CD4-positive, alpha-beta T cell treated with Interleukin-6 at 100 ng/mL for 8 hours (primary cell): Measurements from ENCODE around the gene KIR3DL3.
"Not testable (repeated sequence)": the region's sequence is repeated elsewhere in the genome, so short reads cannot be mapped to it uniquely, and the experiment has no call there.

Experiments
- DNase-seq: peaks from one replicate; pipeline ENCODE4 v3.0.0-alpha.2; 2020; ENCODE audit warnings: mixed read lengths, low spot score

Gene KIR3DL3

GRCh38 chr19:54731191-54731590 is 6.9 kb downstream of the KIR3DL3 start:
- no peak for DNase-seq

DNA sequence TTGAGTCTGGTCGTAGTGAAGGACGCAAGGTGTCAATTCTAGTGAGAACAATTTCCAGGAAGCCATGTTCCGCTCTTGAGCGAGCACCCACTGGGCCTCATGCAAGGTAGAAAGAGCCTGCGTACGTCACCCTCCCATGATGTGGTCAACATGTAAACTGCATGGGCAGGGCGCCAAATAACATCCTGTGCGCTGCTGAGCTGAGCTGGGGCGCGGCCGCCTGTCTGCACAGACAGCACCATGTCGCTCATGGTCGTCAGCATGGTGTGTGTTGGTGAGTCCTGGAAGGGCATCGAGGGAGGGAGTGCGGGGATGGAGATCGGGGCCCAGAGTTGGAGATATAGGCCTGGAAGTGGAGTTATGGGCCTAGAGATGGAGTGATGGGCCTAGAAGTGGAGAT is 14.1 kb downstream of the KIR3DL3 start, which contains the start of gene KIR2DL3:
Gene KIR2DL3 (plus strand): TSS at position 208 of the 400 bp plus-strand sequence. CDS start 33 bp downstream, at position 241.
- DNase-seq, result not testable (repeated sequence)

- DNase-seq, result no peak
Measured at GRCh38 chr19:54738715-54739114, 14.5 kb downstream of the KIR3DL3 start.

DNA sequence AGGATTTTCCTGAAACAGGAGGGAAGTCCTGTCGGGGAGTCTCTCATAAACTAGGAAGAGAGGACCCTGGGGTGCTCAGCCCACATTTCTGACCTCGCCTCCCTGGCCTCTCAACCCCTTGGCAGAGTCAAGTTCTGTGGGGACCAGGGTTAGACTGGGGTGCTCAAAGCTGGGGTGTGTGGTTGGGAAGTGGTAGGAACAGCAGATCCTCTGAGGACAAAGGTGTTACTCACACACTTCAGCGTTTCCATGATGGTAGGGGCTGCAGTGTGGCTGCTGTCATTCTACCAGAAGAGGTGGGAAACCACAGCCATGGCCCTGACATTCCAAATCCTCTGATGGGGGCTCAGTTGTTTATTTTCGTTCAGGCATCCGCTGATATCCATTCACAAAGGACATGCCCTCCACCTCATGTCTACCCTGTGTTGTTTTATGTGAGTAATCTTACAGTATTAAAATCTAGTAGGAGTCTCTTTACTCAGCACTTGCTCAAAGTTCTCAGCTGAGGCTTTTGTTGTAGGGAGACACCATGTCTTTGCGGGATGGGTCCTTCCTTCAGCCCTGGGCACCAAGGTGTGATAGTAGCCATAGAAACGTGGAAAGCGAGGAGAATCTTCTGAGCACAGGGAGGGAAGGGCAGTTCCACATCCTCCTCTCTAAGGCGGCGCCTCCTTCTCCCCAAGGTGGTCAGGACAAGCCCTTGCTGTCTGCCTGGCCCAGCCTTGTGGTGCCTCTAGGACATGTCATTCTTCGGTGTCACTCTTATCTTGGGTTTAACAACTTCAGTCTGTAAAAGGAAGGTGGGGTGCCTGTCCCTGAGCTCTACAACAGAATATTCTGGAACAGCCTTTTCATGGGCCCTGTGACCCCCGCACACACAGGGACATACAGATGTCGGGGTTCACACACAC is 15.6 kb downstream of the KIR3DL3 start:
- DNase-seq, result no peak

- DNase-seq, result not testable (repeated sequence)
Measured at GRCh38 chr19:54741950-54742349, 17.7 kb downstream of the KIR3DL3 start.

DNA sequence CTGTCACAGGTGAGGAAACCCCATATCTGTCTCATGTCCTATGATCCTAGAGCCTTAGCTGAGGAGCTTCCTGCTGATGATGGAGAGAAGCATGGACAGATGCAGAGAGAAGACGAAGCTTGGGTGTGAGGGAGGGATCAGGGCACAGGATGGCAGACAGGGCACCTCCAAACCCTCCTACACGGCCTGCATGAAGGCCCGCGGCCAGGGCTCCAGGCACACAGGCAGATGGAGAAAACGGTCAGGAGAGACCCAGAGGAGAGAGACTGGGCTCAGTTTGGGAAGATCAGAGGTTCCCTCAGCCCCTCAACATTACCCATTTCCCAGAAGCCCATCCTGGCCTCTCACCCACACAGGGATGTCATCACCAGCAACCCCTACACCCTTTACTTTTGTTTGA is 19.8 kb downstream of the KIR3DL3 start:
- not testable (repeated sequence) for DNase-seq

- DNase-seq, result not testable (repeated sequence)
Measured at GRCh38 chr19:54747614-54748322, 23.5 kb downstream of the KIR3DL3 start.

- not testable (repeated sequence) for DNase-seq
Measured at GRCh38 chr19:54750276-54750675, 26.0 kb downstream of the KIR3DL3 start.

DNA sequence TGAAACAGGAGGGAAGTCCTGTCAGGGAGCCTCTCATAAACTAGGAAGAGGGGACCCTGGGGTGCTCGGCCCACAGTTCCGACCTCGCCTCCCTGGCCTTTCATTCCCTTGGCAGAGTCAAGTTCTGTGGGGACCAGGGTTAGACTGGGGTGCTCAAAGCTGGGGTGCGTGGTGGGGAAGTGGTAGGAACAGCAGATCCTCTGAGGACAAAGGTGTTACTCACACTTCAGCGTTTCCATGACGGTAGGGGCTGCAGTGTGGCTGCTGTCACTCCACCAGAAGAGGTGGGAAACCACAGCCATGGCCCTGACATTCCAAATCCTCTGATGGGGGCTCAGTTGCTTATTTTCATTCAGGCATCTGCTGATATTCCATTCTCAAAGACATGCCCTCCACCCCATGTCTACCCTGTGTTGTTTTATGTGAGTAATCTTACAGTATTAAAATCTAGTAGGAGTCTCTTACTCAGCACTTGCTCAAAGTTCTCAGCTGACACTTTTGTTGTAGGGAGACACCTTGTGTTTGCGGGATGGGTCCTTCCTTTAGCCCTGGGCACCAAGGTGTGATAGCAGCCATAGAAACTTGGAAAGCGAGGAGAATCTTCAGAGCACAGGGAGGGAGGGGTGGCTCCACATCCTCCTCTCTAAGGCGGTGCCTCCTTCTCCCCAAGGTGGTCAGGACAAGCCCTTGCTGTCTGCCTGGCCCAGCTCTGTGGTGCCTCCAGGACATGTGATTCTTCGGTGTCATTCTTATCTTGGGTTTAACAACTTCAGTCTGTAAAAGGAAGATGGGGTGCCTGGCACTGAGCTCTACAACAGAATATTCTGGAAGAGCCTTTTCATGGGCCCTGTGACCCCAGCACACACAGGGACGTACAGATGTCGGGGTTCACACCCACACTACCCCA is 32.2 kb downstream of the KIR3DL3 start:
- not testable (repeated sequence) for DNase-seq

DNA sequence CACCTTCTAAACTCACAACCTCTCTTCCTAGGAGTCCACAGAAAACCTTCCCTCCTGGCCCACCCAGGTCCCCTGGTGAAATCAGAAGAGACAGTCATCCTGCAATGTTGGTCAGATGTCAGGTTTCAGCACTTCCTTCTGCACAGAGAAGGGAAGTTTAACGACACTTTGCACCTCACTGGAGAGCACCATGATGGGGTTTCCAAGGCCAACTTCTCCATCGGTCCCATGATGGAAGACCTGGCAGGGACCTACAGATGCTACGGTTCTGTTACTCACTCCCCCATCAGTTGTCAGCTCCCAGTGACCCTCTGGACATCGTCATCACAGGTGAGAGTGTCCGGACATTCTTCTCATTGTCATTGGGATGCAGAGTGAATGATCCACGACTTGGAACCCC is 34.3 kb downstream of the KIR3DL3 start:
- DNase-seq, result not testable (repeated sequence)

DNA sequence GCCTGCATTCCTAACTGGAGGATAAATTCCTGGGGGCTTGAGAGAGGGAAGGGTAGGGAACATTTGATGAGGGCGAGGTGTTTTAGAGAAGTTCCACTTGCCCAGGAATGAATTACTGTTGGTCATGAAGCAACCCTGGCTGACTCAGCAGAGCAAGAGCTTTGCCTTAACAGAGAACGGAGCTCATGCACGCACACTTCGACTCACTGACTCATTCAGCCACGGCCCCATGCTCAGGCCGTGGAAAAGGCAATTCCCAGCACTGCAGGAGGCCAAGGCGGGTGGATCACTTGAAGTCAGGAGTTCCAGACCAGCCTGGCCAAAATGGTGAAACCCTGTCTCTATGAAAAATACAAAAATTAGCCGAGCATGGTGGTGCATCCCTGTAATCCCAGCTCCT is 40.0 kb downstream of the KIR3DL3 start:
- not testable (repeated sequence) for DNase-seq

GRCh38 chr19:54766464-54766863 is 42.2 kb downstream of the KIR3DL3 start:
- not testable (repeated sequence) for DNase-seq

GRCh38 chr19:54769646-54770045 is 45.4 kb downstream of the KIR3DL3 start, which contains the start of gene KIR2DL1:
Gene KIR2DL1 (plus strand): TSS chr19:54769793. CDS start chr19:54769851, 58 bp downstream.
- DNase-seq, result not testable (repeated sequence)

DNA sequence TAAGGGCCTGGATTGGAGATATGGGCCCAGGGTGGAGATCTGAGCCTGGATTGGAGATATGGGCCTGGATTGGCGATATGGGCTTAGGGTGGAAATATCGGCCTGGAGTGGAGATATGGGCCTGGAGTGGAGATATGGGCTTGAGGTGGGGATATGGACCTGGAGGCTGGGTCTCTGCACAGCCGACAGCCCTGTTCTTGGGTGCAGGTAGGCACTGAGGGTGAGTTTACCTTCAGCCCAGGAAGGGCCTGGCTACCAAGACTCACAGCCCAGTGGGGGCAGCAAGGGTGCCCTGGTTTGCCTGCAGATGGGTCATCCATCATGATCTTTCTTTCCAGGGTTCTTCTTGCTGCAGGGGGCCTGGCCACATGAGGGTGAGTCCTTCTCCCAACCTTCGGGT is 46.3 kb downstream of the KIR3DL3 start:
- DNase-seq, result not testable (repeated sequence)

DNA sequence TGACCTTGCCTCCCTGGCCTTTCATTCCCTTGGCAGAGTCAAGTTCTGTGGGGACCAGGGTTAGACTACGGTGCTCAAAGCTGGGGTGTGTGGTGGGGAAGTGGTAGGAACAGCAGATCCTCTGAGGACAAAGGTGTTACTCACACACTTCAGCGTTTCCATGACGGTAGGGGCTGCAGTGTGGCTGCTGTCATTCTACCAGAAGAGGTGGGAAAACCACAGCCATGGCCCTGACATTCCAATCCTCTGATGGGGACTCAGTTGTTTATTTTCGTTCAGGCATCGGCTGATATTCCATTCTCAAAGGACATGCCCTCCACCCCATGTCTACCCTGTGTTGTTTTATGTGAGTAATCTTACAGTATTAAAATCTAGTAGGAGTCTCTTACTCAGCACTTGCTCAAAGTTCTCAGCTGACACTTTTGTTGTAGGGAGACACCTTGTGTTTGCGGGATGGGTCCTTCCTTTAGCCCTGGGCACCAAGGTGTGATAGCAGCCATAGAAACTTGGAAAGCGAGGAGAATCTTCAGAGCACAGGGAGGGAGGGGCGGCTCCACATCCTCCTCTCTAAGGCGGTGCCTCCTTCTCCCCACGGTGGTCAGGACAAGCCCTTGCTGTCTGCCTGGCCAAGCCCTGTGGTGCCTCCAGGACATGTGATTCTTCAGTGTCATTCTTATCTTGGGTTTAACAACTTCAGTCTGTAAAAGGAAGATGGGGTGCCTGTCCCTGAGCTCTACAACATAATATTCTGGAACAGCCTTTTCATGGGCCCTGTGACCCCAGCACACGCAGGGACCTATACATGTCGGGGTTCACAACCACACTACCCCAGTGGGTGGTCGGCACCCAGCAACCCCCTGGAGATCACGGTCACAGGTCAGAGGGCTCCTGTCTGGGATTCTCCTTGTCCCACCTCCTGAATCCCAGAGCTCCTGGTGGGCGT is 47.0 kb downstream of the KIR3DL3 start:
- not testable (repeated sequence) for DNase-seq

DNA sequence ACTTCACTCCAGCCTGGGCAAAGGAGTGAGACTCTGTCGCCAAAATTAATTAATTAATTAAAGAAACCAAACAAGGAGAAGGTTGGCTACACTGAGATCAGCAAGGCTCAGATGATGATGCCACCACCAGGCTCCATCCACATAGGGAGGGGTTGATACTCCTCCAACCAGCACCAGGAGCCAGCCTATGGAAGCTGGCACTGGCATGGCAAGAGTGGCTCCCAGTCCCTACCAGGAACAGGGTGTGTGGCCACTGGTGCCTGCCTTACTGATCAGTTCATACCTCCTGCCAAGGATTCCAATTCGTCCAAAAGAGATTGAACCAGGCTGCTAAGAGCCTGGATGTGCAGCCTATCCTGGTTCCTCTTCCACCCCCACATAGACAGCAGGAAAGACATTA is 48.4 kb downstream of the KIR3DL3 start:
- DNase-seq, result not testable (repeated sequence)

DNA sequence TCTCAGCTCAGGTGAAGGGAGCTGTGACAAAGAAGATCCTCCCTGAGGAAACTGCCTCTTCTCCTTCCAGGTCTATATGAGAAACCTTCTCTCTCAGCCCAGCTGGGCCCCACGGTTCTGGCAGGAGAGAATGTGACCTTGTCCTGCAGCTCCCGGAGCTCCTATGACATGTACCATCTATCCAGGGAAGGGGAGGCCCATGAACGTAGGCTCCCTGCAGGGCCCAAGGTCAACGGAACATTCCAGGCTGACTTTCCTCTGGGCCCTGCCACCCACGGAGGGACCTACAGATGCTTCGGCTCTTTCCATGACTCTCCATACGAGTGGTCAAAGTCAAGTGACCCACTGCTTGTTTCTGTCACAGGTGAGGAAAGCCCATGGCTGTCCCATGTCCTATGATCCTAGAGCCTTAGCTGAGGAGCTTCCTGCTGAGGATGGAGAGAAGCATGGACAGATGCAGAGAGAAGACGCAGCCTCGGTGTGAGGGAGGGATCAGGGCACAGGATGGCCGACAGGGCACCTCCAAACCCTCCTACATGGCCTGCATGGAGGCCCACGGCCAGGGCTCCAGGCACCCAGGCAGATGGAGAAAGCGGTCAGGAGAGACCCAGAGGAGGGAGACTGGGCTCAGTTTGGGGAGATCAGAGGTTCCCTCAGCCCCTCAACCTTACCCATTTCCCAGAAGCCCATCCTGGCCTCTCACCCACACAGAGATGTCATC is 51.0 kb downstream of the KIR3DL3 start:
- DNase-seq, result not testable (repeated sequence)

DNA sequence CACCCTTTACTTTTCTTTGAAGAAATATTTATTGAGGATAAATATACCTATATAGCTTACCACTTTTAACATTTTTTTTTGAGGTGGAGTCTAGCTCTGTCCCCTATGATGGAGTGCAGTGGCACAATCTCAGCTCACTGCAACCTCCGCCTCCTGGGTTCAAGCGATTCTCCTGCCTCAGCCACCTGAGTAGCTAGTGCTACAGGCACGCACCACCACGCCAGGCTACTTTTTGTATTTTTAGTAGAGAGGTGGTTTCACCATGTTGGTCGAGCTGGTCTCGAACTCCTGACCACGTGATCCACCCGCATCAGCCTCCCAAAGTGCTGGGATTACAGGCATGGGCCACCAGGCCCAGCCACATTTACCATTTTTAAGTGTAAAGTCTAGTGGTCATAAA is 51.6 kb downstream of the KIR3DL3 start:
- not testable (repeated sequence) for DNase-seq

GRCh38 chr19:54777851-54778250 is 53.6 kb downstream of the KIR3DL3 start:
- not testable (repeated sequence) for DNase-seq

GRCh38 chr19:54778896-54779295 is 54.7 kb downstream of the KIR3DL3 start:
- DNase-seq, result not testable (repeated sequence)
